ENCODE data around the gene COL5A1.

The COL5A1 gene

GRCh38 chr9:134824583-134824982 lies 183.0 kb downstream of the COL5A1 start:
- TF ChIP-seq CTCF (IDR thresholded peaks at IDR 0.05; ENCODE audit: control insufficient read depth, insufficient read depth, low read depth, low read length, missing control alignments), result no peak
- DNase-seq (ENCODE audit: low read depth), result no peak
- H3K4me3 ChIP-seq (ENCODE audit: control insufficient read depth, low read depth, low read length), result no peak overlapping the region

GRCh38 chr9:134825025-134825424 lies 183.4 kb downstream of the COL5A1 start:
- H3K4me3 ChIP-seq (ENCODE audit: control insufficient read depth, low read depth, low read length), result no peak overlapping the region
- no peak for TF ChIP-seq CTCF (IDR thresholded peaks at IDR 0.05; ENCODE audit: control insufficient read depth, insufficient read depth, low read depth, low read length, missing control alignments)
- DNase-seq (ENCODE audit: low read depth), result no peak

- TF ChIP-seq CTCF (IDR thresholded peaks at IDR 0.05; ENCODE audit: control insufficient read depth, insufficient read depth, low read depth, low read length, missing control alignments), result no peak
- no peak for DNase-seq (ENCODE audit: low read depth)
Observed at GRCh38 chr9:134826336-134827285, 185.0 kb downstream of the COL5A1 start.

GRCh38 chr9:134827559-134827958 lies 186.0 kb downstream of the COL5A1 start:
- no peak for TF ChIP-seq CTCF (IDR thresholded peaks at IDR 0.05; ENCODE audit: control insufficient read depth, insufficient read depth, low read depth, low read length, missing control alignments)
- H3K4me3 ChIP-seq (ENCODE audit: control insufficient read depth, low read depth, low read length), result no peak overlapping the region
- no peak for DNase-seq (ENCODE audit: low read depth)

More at GRCh38 chr9:134826336-134827285, 185.0 kb downstream of the COL5A1 start:
- no peak overlapping the region for H3K4me3 ChIP-seq (ENCODE audit: control insufficient read depth, low read depth, low read length)

GRCh38 chr9:134827993-134828392 lies 186.4 kb downstream of the COL5A1 start:
- no peak overlapping the region for H3K4me3 ChIP-seq (ENCODE audit: control insufficient read depth, low read depth, low read length)
- TF ChIP-seq CTCF (IDR thresholded peaks at IDR 0.05; ENCODE audit: control insufficient read depth, insufficient read depth, low read depth, low read length, missing control alignments), result no peak
- DNase-seq (ENCODE audit: low read depth), result no peak

GRCh38 chr9:134828892-134829291 lies 187.3 kb downstream of the COL5A1 start:
- TF ChIP-seq CTCF (IDR thresholded peaks at IDR 0.05; ENCODE audit: control insufficient read depth, insufficient read depth, low read depth, low read length, missing control alignments), result no peak
- no peak overlapping the region for H3K4me3 ChIP-seq (ENCODE audit: control insufficient read depth, low read depth, low read length)
- DNase-seq (ENCODE audit: low read depth), result no peak
